HFF-Myc (cell line): ENCODE data around the gene CMC4.

Experiments used
- DNase-seq: peaks from one replicate; pipeline ENCODE4 v3.0.0-alpha.2; 2011; ENCODE audit warnings: low read depth; ENCODE audit errors: extremely low read depth
- H3K4me3 ChIP-seq: replicated peaks from 2 replicates; pipeline ENCODE4 v1.5.1; 2011; ENCODE audit warnings: low read depth, mild to moderate bottlenecking, control low read depth, low read length
- TF ChIP-seq, protein P1 (sequence below): IDR thresholded peaks from 2 replicates; pipeline ENCODE4 v1.5.1; 2012; ENCODE audit warnings: mild to moderate bottlenecking, low read depth, low read length, control low read depth; ENCODE audit errors: missing control alignments

The CMC4 gene

DNA sequence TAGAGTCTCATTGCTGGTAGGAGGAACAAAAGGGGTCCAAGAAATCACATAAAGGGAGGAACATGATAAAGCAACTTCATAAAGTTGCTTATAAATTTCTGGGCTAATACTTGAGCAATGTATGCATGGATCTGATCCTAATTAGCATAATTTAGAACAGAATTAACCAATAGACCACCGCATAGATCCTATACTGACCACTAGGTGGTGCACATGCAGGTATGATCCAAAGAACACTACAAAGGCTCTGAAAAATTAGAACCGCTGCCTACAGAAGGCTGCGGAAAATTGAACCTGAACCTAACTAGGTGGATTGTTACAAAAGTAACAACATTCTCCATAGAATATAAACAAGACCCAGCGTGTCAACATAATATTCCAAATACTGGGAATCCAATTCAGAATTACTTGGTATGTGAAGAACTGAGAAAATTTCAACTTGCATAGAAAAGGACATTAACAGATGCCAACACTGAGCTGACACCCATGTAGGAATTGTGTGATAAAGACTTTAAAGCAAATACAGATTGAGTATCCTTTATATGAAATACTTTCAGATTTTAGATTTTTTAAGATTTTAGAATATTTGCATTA lies 23.6 kb upstream of the CMC4 start:
- DNase-seq = no peak
- no peak overlapping the region for H3K4me3 ChIP-seq
- TF ChIP-seq, protein P1, sequence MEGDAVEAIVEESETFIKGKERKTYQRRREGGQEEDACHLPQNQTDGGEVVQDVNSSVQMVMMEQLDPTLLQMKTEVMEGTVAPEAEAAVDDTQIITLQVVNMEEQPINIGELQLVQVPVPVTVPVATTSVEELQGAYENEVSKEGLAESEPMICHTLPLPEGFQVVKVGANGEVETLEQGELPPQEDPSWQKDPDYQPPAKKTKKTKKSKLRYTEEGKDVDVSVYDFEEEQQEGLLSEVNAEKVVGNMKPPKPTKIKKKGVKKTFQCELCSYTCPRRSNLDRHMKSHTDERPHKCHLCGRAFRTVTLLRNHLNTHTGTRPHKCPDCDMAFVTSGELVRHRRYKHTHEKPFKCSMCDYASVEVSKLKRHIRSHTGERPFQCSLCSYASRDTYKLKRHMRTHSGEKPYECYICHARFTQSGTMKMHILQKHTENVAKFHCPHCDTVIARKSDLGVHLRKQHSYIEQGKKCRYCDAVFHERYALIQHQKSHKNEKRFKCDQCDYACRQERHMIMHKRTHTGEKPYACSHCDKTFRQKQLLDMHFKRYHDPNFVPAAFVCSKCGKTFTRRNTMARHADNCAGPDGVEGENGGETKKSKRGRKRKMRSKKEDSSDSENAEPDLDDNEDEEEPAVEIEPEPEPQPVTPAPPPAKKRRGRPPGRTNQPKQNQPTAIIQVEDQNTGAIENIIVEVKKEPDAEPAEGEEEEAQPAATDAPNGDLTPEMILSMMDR = peak; percentile 43

GRCh38 chrX:155086961-155087735 lies 16.2 kb upstream of the CMC4 start:
- TF ChIP-seq, protein P1 = no peak

GRCh38 chrX:155086202-155086840 lies 15.4 kb upstream of the CMC4 start:
- no peak for DNase-seq
- TF ChIP-seq, protein P1 = peak; percentile 29
- no peak overlapping the region for H3K4me3 ChIP-seq

More at GRCh38 chrX:155086961-155087735, 16.2 kb upstream of the CMC4 start:
- no peak overlapping the region for H3K4me3 ChIP-seq
- DNase-seq = no peak

DNA sequence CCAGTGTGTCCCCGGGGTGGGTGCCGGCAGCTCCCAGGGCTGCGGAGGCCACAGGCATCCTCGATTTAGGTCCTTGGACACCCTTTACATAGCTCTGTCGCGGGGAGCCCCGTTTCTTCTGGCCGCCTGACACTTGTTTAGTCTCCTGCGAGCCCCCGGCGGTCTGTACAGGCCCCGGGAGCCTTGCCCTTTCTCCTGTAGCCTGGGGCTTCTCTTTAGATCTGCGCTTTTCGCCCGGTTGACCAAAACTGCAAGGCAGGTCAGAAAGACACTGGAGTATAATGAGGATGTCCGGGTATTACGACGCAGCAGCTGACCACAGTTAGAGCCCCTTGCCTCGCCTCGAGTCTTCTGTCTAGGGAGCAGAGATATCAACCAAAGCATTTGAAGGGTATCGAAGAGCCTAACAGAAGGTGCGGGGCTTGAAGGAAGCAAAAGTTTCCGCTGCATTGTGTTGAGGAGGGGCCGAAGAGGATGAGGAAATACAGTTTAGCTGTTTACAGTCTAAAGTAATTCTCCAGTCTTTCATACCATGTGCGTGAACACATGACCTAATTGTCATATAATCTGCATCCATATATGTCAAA lies 851 bp upstream of the CMC4 start:
- TF ChIP-seq, protein P1 = no peak
- H3K4me3 ChIP-seq = peak overlapping the region; percentile 75
- DNase-seq = no peak

GRCh38 chrX:155070663-155070974 lies 317 bp downstream of the CMC4 start:
- DNase-seq = no peak
- TF ChIP-seq, protein P1 = no peak
- peak overlapping the region; percentile 60 for H3K4me3 ChIP-seq

DNA sequence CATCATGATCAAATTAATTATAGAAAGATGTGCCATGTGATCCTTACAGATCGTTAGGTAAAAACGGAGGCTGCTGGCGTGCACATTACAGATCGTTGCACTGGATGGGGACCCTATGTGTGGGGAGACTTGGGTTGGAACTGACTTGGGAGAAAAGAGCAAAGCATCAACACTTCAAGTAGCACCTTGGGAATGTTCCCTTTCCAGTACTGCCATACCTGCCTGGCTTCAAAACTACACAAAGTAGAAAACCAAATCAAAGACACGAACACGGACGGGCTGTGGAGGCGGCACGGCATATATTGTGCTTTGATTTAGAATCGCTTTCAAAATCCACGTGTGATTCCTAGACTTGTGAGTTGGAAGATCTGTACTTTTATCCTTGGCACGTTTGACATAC lies 898 bp downstream of the CMC4 start:
- H3K4me3 ChIP-seq = peak overlapping the region; percentile 60
- TF ChIP-seq, protein P1 = no peak
- DNase-seq = no peak
